ENCODE results near the gene CIRBP.

- peak; percentile 89 for TF ChIP-seq CTCF (IDR thresholded peaks at IDR 0.05)
- no peak for TF ChIP-seq REST (IDR thresholded peaks at IDR 0.05; ENCODE audit: insufficient read depth in 1 of 2, low read depth in 2 of 2, low read length in 1 of 2)
- TF ChIP-seq POLR2AphosphoS5 (IDR thresholded peaks at IDR 0.05; ENCODE audit: low read depth, low read length): no peak; the same call in 1 of the 2 replicates
- peak; percentile 47; the same call in 1 of the 2 replicates for TF ChIP-seq SIN3A (IDR thresholded peaks at IDR 0.05; ENCODE audit: borderline replicate concordance, insufficient read depth, low read depth, low read length)
These were observed 20.3 kb upstream of the CIRBP start for GRCh38 chr19:1248786-1249297.

Data from Panc1 (cell line).